Renal cortex interstitium (tissue), 11 donors: Measurements from ENCODE around the gene NEK7. TPM values are rescaled to one million over a fixed set of nuclear protein-coding genes. Genes with fewer than 3 reads are reported as not detected.

Experiments
- DNase-seq, 11 donors: peaks; one replicate each; pipeline ENCODE4 v3.0.0-alpha.2; 2013; ENCODE audit warnings: low read depth in 9 of 11, low spot score in 4 of 11; ENCODE audit errors: extremely low read depth in 1 of 11
- polyA plus RNA-seq, 3 donors: library from polyadenylated mRNA; unstranded; fragments of 120-200 nt; gene quantifications; one replicate each; pipeline ENCODE4 v1.2.1, GENCODE V29; 2013; ENCODE audit not compliant: insufficient read length in 3 of 3

The NEK7 gene
- polyA plus RNA-seq, 3 donors, result 38.7 to 48.5 (median 47.6) TPM

GRCh38 chr1:198161718-198162090 is 4.9 kb downstream of the NEK7 start:
- no peak for DNase-seq

- no peak for DNase-seq
Measured at GRCh38 chr1:198162091-198162767, 5.4 kb downstream of the NEK7 start.

- no peak for DNase-seq
Measured at GRCh38 chr1:198165927-198166647, 9.3 kb downstream of the NEK7 start.

GRCh38 chr1:198166900-198167299 is 10.1 kb downstream of the NEK7 start:
- no peak for DNase-seq

GRCh38 chr1:198167436-198167934 is 10.7 kb downstream of the NEK7 start:
- no peak for DNase-seq

- DNase-seq, result no peak
Measured at GRCh38 chr1:198168227-198168626, 11.4 kb downstream of the NEK7 start.

GRCh38 chr1:198169672-198170071 is 12.9 kb downstream of the NEK7 start:
- DNase-seq, result no peak

- DNase-seq, result no peak
Measured at GRCh38 chr1:198171667-198172540, 15.1 kb downstream of the NEK7 start.

GRCh38 chr1:198173832-198174231 is 17.0 kb downstream of the NEK7 start:
- no peak for DNase-seq

- no peak for DNase-seq
Measured at GRCh38 chr1:198174297-198174696, 17.5 kb downstream of the NEK7 start.

- DNase-seq, result no peak
Measured at GRCh38 chr1:198175423-198176170, 18.8 kb downstream of the NEK7 start.

GRCh38 chr1:198176179-198176578 is 19.4 kb downstream of the NEK7 start:
- DNase-seq, result no peak

- no peak for DNase-seq
Measured at GRCh38 chr1:198177546-198177945, 20.7 kb downstream of the NEK7 start.

GRCh38 chr1:198178615-198179014 is 21.8 kb downstream of the NEK7 start:
- DNase-seq, result no peak

- DNase-seq, result no peak
Measured at GRCh38 chr1:198179556-198179981, 22.8 kb downstream of the NEK7 start.

GRCh38 chr1:198183605-198184004 is 26.8 kb downstream of the NEK7 start:
- DNase-seq, result no peak

- no peak for DNase-seq
Measured at GRCh38 chr1:198184516-198184915, 27.7 kb downstream of the NEK7 start.

- no peak for DNase-seq
Measured at GRCh38 chr1:198185146-198185545, 28.3 kb downstream of the NEK7 start.

GRCh38 chr1:198185759-198186158 is 29.0 kb downstream of the NEK7 start:
- DNase-seq, result no peak
